SK-N-MC (cell line): ENCODE results near the gene TNNT2.

ENCODE experiments used
- EZH2 ChIP-seq: fragments of 200-600 bp; sonication (generic); IDR thresholded peaks from one replicate; pipeline ENCODE4 v1.6.1; 2017; ENCODE audit warnings: antibody characterized with exemption
- POLR2AphosphoS5 ChIP-seq: IDR thresholded peaks from 2 replicates; pipeline ENCODE4 v1.6.1; 2012; ENCODE audit warnings: mild to moderate bottlenecking, low read depth, low read length, borderline replicate concordance

DNA sequence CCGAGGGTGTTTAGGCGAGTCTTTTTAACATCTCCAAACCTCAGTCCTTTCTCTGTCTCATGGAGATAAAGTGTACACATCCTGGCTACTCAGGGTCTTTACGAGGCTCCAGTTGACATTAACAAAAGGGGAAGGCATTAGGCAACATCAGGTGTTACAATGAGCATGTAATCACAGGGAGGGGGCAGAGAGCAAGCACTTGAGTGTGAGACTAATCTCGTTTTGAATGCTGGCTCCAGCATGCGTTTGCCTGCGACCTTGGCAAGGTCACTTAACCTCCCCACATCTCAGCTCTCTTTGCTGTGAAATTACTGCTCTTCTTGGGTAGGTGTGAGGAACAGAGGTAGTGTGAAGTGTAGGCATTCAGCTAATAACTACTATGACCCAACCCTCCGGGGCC lies 3.1 kb downstream of the TNNT2 start:
- no peak for TF ChIP-seq POLR2AphosphoS5
- TF ChIP-seq EZH2 = no peak
